Sigmoid colon (tissue), 7 donors: ENCODE results near the gene PLXNA4. TPM values are rescaled to one million over a fixed set of nuclear protein-coding genes. Genes with fewer than 3 reads are reported as not detected.

Source experiments
- DNase-seq: peaks from one replicate; pipeline ENCODE4 v3.0.0-alpha.2; 2019
- H3K27ac ChIP-seq, 4 donors: fragments of 200-600 bp; sonication (generic); one replicate each; pipeline ENCODE4 v1.5.1; 2016 to 2019; ENCODE audit warnings: mild to moderate bottlenecking in 1 of 4
- H3K27me3 ChIP-seq, 3 donors: fragments of 200-600 bp; sonication (generic); one replicate each; pipeline ENCODE4 v1.5.1; 2019; ENCODE audit warnings: mild to moderate bottlenecking in 1 of 3
- H3K36me3 ChIP-seq, 4 donors: fragments of 200-600 bp; sonication (generic); one replicate each; pipeline ENCODE4 v1.5.1; 2016 to 2019
- H3K4me1 ChIP-seq, 4 donors: fragments of 200-600 bp; sonication (generic); one replicate each; pipeline ENCODE4 v1.5.1; 2017 to 2019
- H3K4me3 ChIP-seq, 4 donors: fragments of 200-600 bp; sonication (generic); one replicate each; pipeline ENCODE4 v1.5.1; 2017 to 2019; ENCODE audit warnings: mild to moderate bottlenecking in 2 of 4, moderate library complexity in 1 of 4
- H3K9me3 ChIP-seq, 4 donors: fragments of 200-600 bp in 3 of 4; sonication (generic) in 3 of 4; one replicate each; pipeline versions ENCODE4 v1.5.1 to v1.6.1; 2013 to 2019
- CTCF ChIP-seq, 4 experiments: fragments of 450-650 bp in 3 of 4; fragments of 200-600 bp in 1 of 4; IDR thresholded peaks; one replicate each; pipeline ENCODE4 v1.5.1; 2016 to 2019; ENCODE audit warnings: antibody characterized with exemption in 4 of 4, mild to moderate bottlenecking in 3 of 4, moderate library complexity in 2 of 4
- EP300 ChIP-seq, 4 donors: sonication (generic); formaldehyde crosslinking; IDR thresholded peaks; one replicate each; pipeline ENCODE4 v1.6.1; 2017; ENCODE audit warnings: antibody characterized with exemption in 4 of 4
- POLR2A ChIP-seq, 2 donors: fragments of 450-650 bp; IDR thresholded peaks; one replicate each; pipeline ENCODE4 v1.6.1; 2016; ENCODE audit warnings: antibody characterized with exemption in 2 of 2, mild to moderate bottlenecking in 2 of 2, moderate library complexity in 2 of 2
- POLR2AphosphoS5 ChIP-seq, 4 donors: sonication (generic); formaldehyde crosslinking; IDR thresholded peaks; one replicate each; pipeline ENCODE4 v1.6.1; 2017; ENCODE audit warnings: antibody characterized with exemption in 4 of 4
- WGBS, 2 donors: extraction: QIAGEN DNeasy Blood & Tissue Kit; methylation state at CpG; one replicate each; pipeline ENCODE4 v1.1.7; 2013; 5-methylcytosine and 5-hydroxymethylcytosine counted together
- intact Hi-C: fragments of 100-400 bp; cut with DNase I; formaldehyde crosslinking; loops from one replicate; pipeline ENCODE4 v1.15.1; 2023
- polyA plus RNA-seq, 3 donors: library from polyadenylated mRNA; stranded (reverse); fragments of 200-250 nt; gene quantifications; one replicate each; pipeline ENCODE4 v1.2.3, GENCODE V29; 2013
- total RNA-seq, 4 donors: library from RNA; depleted of rRNA; stranded (reverse); fragments of >200 nt; gene quantifications; one replicate each; pipeline ENCODE4 v1.1.0, GENCODE V29; 2016
- donor health status: healthy with polysubstance abuse.
- donor health status: Bipolar disorder and iron deficiency.
- donor health status: healthy.

The PLXNA4 gene
- total RNA-seq (10 to 100 TPM in 1 of 4 donors, 1 to 10 TPM in 3; 3.4 to 10.5 (median 4.2) TPM), polyA plus RNA-seq (1 to 10 TPM in 1 of 3 donors, under 1 TPM in 1, not detected in 1; under 0.01 to 1.2 TPM)

GRCh38 chr7:132575982-132576720, at the start of gene PLXNA4:
Gene PLXNA4 (minus strand): TSS chr7:132576470. CDS start chr7:132508693, 67,777 bp downstream.
- 1 to 2% methylated on average over 67 of the region's 67 CpGs for WGBS, 2 donors
- H3K36me3 ChIP-seq: no peaks in the 10 kb centered on the region
- intact Hi-C loops: loop anchor here (2.0 to 5.0 kb wide), 3 partner anchors 51 to 324 kb away; no protein-coding TSS in a partner anchor
- peaks cover 0 to 54% (median 24%) of the 10 kb centered on the region in 3 donors for H3K27me3 ChIP-seq
- peak within 1 kb of the TSS; percentile 44 to 59 (median 58) for H3K4me3 ChIP-seq
- H3K9me3 ChIP-seq: no peaks in the 10 kb centered on the region
- peaks cover 0 to 40% (median 24%) of the 10 kb centered on the region in 4 donors for H3K4me1 ChIP-seq
- DNase-seq: peak; percentile 65
- TF ChIP-seq CTCF (IDR thresholded peaks at IDR 0.05): no peak
- no peak for TF ChIP-seq EP300 (IDR thresholded peaks at IDR 0.05)
- no peak for TF ChIP-seq POLR2A (IDR thresholded peaks at IDR 0.05)
- peak within 1 kb of the TSS; percentile 22 to 77 (median 52) for H3K27ac ChIP-seq

GRCh38 chr7:132625651-132626050, 49.4 kb upstream of the PLXNA4 start:
- Histone ChIP-seq H3K27me3 (no peaks in the 10 kb centered on the region), H3K4me3 (no peak overlapping the region), H3K27ac (no peak overlapping the region), H3K9me3 (no peaks in the 10 kb centered on the region), H3K4me1 (no peaks in the 10 kb centered on the region), H3K36me3 (no peaks in the 10 kb centered on the region)
- DNase-seq: no peak
- intact Hi-C loops: no loop called here
- WGBS, 2 donors: 82 to 84% methylated on average over 2 of the region's 2 CpGs
- TF ChIP-seq POLR2AphosphoS5 (IDR thresholded peaks at IDR 0.05) (no peak), EP300 (IDR thresholded peaks at IDR 0.05) (no peak), CTCF (IDR thresholded peaks at IDR 0.05) (no peak), POLR2A (IDR thresholded peaks at IDR 0.05) (no peak)

- H3K27ac ChIP-seq: no peak overlapping the region
- H3K4me1 ChIP-seq: no peaks in the 10 kb centered on the region
- no peak overlapping the region for H3K4me3 ChIP-seq
- TF ChIP-seq CTCF (IDR thresholded peaks at IDR 0.05) (no peak), EP300 (IDR thresholded peaks at IDR 0.05) (no peak), POLR2A (IDR thresholded peaks at IDR 0.05) (no peak), POLR2AphosphoS5 (IDR thresholded peaks at IDR 0.05) (no peak)
- no peaks in the 10 kb centered on the region for H3K9me3 ChIP-seq
- H3K27me3 ChIP-seq: no peaks in the 10 kb centered on the region
- H3K36me3 ChIP-seq: no peaks in the 10 kb centered on the region
- intact Hi-C loops: no loop called here
- WGBS, 2 donors: 91 to 92% methylated on average over 4 of the region's 4 CpGs
- no peak for DNase-seq
Measured at GRCh38 chr7:132622081-132622480, 45.8 kb upstream of the PLXNA4 start.

GRCh38 chr7:132619967-132620366, 43.7 kb upstream of the PLXNA4 start:
- Histone ChIP-seq H3K4me1 (peaks cover 0 to 4% (median 0%) of the 10 kb centered on the region in 4 donors), H3K36me3 (no peaks in the 10 kb centered on the region), H3K27me3 (no peaks in the 10 kb centered on the region), H3K4me3 (no peak overlapping the region), H3K9me3 (no peaks in the 10 kb centered on the region), H3K27ac (no peak overlapping the region)
- no peak for DNase-seq
- WGBS, 2 donors: 91 to 94% methylated on average over 6 of the region's 6 CpGs
- intact Hi-C loops: no loop called here
- TF ChIP-seq POLR2AphosphoS5 (IDR thresholded peaks at IDR 0.05) (no peak), POLR2A (IDR thresholded peaks at IDR 0.05) (no peak), EP300 (IDR thresholded peaks at IDR 0.05) (no peak)

GRCh38 chr7:132618956-132619305, 42.7 kb upstream of the PLXNA4 start:
- DNase-seq: no peak
- WGBS, 2 donors: 76 to 81% methylated on average over 2 of the region's 2 CpGs
- Histone ChIP-seq H3K4me1 (peaks cover 0 to 12% (median 0%) of the 10 kb centered on the region in 4 donors), H3K9me3 (no peaks in the 10 kb centered on the region), H3K27me3 (no peaks in the 10 kb centered on the region), H3K4me3 (no peak overlapping the region), H3K36me3 (no peaks in the 10 kb centered on the region), H3K27ac (no peak overlapping the region)
- no peak for TF ChIP-seq CTCF (IDR thresholded peaks at IDR 0.05)
- intact Hi-C loops: no loop called here
